Measurements from ENCODE around the gene KLF11. TPM values are rescaled to one million over a fixed set of nuclear protein-coding genes. Genes with fewer than 3 reads are reported as not detected.
"Not testable (repeated sequence)": the region's sequence is repeated elsewhere in the genome, so short reads cannot be mapped to it uniquely, and the experiment has no call there.

KLF11 gene
- total RNA-seq, 3 donors from 2014 or later: 22.0 to 27.5 (median 22.2) TPM

DNA sequence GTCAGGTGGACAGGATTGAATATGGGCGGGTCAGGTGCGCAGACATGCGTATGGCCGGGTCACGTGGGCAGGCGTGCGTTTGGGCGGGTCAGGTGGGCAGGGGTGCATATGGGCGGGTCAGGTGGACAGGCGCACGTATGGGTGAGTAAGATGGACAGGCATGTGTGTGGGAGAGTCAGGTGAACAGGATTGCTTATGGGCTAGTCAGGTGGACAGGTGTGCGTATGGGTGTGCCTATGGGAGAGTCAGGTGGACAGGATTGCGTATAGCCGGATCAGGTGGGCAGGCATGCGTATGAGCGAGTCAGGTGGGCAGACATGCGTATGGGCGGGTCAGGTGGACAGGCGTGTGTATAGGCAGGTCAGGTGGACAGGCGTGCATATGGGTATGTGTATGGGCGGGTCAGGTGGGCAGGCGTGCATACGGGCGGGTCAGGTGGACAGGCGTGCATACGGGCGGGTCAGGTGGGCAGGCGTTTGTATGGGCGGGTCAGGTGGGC, 30.3 kb upstream of the KLF11 start:
- DNase-seq (ENCODE audit: low spot score in 2 of 2): no peak
- Histone ChIP-seq H3K4me1 (peaks cover 13 to 14% of the 10 kb centered on the region in 2 donors), H3K27me3 (no peaks in the 10 kb centered on the region), H3K27ac (no peak overlapping the region), H3K36me3 (no peaks in the 10 kb centered on the region), H3K4me3 (no peak overlapping the region), H3K9me3 (peaks cover 4 to 5% of the 10 kb centered on the region in 2 donors)
- TF ChIP-seq POLR2A (IDR thresholded peaks at IDR 0.05) (no peak), POLR2AphosphoS5 (IDR thresholded peaks at IDR 0.05) (no peak)
- TF ChIP-seq, protein P1, sequence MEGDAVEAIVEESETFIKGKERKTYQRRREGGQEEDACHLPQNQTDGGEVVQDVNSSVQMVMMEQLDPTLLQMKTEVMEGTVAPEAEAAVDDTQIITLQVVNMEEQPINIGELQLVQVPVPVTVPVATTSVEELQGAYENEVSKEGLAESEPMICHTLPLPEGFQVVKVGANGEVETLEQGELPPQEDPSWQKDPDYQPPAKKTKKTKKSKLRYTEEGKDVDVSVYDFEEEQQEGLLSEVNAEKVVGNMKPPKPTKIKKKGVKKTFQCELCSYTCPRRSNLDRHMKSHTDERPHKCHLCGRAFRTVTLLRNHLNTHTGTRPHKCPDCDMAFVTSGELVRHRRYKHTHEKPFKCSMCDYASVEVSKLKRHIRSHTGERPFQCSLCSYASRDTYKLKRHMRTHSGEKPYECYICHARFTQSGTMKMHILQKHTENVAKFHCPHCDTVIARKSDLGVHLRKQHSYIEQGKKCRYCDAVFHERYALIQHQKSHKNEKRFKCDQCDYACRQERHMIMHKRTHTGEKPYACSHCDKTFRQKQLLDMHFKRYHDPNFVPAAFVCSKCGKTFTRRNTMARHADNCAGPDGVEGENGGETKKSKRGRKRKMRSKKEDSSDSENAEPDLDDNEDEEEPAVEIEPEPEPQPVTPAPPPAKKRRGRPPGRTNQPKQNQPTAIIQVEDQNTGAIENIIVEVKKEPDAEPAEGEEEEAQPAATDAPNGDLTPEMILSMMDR (IDR thresholded peaks at IDR 0.05): no peak
- intact Hi-C loops (cut with DNase I; ENCODE audit: low total_unique reads): no loop called here

DNA sequence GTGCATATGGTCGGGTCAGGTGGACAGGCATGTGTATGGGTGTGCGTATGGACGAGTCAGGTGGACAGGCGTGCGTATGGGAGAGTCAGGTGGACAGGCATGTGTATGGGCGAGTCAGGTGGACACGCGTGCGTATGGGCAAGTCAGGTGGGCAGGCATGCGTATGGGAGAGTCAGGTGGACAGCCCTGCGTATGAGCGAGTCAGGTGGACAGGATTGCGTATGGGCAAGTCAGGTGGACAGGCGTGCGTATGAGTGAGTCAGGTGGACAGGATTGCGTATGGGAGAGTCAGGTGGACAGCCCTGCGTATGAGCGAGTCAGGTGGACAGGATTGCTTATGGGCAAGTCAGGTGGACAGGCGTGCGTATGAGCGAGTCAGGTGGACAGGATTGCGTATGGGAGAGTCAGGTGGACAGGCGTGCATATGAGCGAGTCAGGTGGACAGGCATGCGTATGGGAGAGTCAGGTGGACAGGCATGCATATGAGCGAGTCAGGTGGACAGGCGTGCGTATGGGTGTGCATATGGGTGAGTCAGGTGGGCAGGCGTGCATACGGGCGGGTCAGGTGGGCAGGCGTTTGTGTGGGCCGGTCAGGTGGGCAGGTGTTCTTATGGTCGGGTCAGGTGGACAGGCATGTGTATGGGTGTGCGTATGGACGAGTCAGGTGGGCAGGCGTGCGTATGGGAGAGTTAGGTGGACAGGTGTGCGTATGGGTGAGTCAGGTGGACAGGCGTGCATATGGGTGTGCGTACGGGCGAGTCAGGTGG, 29.5 kb upstream of the KLF11 start:
- intact Hi-C loops (cut with DNase I; ENCODE audit: low total_unique reads); H3K9me3 ChIP-seq; H3K4me3 ChIP-seq; H3K27me3 ChIP-seq; DNase-seq (ENCODE audit: low spot score in 2 of 2); H3K27ac ChIP-seq; H3K36me3 ChIP-seq: not testable (repeated sequence)
- H3K4me1 ChIP-seq: peaks cover 13 to 14% of the 10 kb centered on the region in 2 donors

DNA sequence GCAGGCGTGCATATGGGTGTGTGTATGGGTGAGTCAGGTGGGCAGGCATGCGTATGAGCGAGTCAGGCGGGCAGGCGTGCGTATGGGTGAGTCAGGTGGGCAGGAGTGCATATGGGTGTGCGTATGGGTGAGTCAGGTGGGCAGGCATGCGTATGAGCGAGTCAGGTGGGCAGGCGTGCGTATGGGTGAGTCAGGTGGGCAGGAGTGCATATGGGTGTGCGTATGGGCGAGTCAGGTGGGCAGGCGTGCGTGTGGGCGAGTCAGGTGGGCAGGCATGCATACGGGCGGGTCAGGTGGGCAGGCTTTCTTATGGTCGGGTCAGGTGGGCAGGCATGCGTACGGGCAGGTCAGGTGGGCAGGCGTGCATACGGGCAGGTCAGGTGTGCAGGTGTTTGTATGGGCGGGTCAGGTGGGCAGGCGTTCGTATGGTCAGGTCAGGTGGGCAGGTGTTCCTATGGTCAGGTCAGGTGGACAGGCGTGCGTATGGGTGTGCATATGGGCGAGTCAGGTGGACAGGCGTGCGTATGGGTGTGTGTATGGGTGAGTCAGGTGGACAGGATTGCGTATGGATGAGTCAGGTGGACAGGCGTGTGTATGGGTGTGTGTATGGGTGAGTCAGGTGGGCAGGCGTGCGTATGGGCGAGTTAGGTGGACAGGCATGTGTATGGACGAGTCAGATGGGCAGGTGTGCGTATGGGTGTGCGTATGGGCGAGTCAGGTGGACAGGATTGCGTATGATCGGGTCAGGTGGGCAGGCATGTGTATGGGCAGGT, 28.7 kb upstream of the KLF11 start:
- no peak for DNase-seq (ENCODE audit: low spot score in 2 of 2)

DNA sequence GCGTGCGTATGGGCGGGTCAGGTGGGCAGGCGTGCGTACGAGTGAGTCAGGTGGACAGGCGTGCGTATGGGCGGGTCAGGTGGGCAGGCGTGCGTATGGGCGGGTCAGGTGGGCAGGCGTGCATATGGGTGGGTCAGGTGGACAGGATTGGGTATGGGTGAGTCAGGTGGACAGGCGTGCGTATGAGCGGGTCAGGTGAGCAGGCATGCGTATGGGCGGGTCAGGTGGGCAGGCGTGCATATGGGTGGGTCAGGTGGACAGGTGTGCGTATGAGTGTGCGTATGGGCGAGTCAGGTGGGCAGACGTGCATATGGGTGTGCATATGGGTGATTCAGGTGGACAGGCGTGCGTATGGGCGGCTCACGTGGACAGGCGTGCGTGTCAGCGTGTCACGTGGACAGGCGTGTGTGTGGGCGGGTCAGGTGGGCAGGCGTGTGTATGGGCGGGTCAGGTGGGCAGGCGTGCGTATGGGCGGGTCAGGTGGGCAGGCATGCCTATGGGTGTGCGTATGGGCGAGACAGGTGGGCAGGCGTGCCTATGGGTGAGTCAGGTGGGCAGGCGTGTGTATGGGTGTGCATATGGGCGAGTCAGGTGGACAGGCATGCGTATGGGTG, 27.9 kb upstream of the KLF11 start:
- H3K36me3 ChIP-seq; DNase-seq (ENCODE audit: low spot score in 2 of 2); H3K9me3 ChIP-seq; H3K4me1 ChIP-seq; H3K4me3 ChIP-seq; H3K27ac ChIP-seq; H3K27me3 ChIP-seq; intact Hi-C loops (cut with DNase I; ENCODE audit: low total_unique reads): not testable (repeated sequence)

More for the DNA sequence above, 28.7 kb upstream of the KLF11 start:
- H3K27me3 ChIP-seq: no peaks in the 10 kb centered on the region
- intact Hi-C loops (cut with DNase I; ENCODE audit: low total_unique reads): no loop called here
- no peaks in the 10 kb centered on the region for H3K36me3 ChIP-seq
- peaks cover 4 to 5% of the 10 kb centered on the region in 2 donors for H3K9me3 ChIP-seq
- H3K27ac ChIP-seq: no peak overlapping the region
- H3K4me3 ChIP-seq: no peak overlapping the region
- H3K4me1 ChIP-seq: peaks cover 7 to 9% of the 10 kb centered on the region in 2 donors
- TF ChIP-seq POLR2A (IDR thresholded peaks at IDR 0.05) (no peak), POLR2AphosphoS5 (IDR thresholded peaks at IDR 0.05) (no peak)
- TF ChIP-seq, protein P1 (IDR thresholded peaks at IDR 0.05): no peak

DNA sequence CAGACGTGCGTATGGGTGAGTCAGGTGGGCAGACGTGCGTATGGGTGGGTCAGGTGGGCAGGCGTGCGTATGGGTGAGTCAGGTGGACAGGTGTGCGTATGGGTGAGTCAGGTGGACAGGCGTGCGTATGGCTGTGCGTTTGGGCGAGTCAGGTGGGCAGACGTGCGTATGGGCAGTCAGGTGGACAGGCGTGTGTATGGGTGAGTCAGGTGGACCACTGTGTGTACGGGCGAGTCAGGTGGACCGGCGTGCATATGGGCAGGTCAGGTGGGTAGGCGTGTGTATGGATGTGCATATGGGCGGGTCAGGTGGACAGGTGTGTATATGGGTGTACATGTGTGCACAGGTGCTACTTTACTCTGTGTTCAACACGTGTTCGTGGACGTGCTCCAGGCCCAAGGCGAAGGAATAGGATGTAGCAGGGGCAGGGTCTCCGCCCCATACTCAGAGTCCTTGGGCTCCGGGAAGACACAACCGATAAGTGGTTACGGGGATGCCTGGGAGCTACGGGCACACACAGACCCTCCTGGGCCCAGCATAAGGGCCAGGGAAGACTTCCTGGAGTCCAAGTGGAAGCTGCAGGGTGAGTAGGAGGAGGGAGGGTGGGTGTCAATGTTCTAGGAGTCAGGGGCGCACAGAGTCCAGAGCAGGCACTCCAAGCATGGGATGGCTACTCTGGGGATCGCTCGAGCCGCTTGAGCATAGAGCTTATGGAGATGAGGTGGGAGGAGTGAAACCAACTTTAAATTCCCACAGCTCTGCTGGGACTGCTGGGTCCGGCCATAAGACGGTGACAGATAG, 27.1 kb upstream of the KLF11 start:
- no peaks in the 10 kb centered on the region for H3K27me3 ChIP-seq
- no peak overlapping the region for H3K27ac ChIP-seq
- no peak for DNase-seq (ENCODE audit: low spot score in 2 of 2)
- H3K9me3 ChIP-seq: peaks cover 4 to 5% of the 10 kb centered on the region in 2 donors
- no peak overlapping the region for H3K4me3 ChIP-seq
- intact Hi-C loops (cut with DNase I; ENCODE audit: low total_unique reads): no loop called here
- H3K4me1 ChIP-seq: no peaks in the 10 kb centered on the region
- no peaks in the 10 kb centered on the region for H3K36me3 ChIP-seq
- no peak for TF ChIP-seq POLR2A (IDR thresholded peaks at IDR 0.05)
- TF ChIP-seq POLR2AphosphoS5 (IDR thresholded peaks at IDR 0.05): no peak
- TF ChIP-seq, protein P1 (IDR thresholded peaks at IDR 0.05): no peak

All from breast epithelium (tissue), 4 donors.